SK-N-MC (cell line): ENCODE measurements around the gene CDH23.

Source experiments
- EZH2 ChIP-seq: fragments of 200-600 bp; sonication (generic); IDR thresholded peaks from one replicate; pipeline ENCODE4 v1.6.1; 2017; ENCODE audit warnings: antibody characterized with exemption
- FOXP2 ChIP-seq: optimal IDR thresholded peaks from 2 replicates; pipeline ENCODE3; 2011; ENCODE audit warnings: mild to moderate bottlenecking, moderate library complexity; ENCODE audit not compliant: insufficient read depth; ENCODE audit errors: extremely low read length, control extremely low read depth
- POLR2AphosphoS5 ChIP-seq: IDR thresholded peaks from 2 replicates; pipeline ENCODE4 v1.6.1; 2012; ENCODE audit warnings: mild to moderate bottlenecking, low read depth, low read length, borderline replicate concordance

DNA sequence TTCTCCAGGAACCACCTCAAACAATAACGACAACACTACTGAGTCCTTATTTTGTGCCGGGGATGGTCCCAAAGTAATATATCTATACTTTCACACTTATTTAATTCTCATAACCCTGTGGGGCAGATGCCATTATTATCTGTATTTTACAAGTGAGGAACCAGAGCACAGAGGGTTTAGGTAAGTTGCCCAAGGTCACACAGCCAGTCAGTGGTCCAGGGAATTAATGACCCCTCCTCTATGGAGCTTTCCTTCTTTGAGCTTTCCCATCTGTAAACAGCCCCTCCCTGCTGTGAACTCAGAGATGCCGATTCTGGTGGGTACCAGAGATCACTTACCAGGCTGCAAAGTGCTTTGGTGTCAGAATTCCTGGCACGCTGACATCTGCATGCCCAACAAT lies 217.2 kb downstream of the CDH23 start:
- TF ChIP-seq POLR2AphosphoS5, result no peak
- no peak for TF ChIP-seq FOXP2
- no peak for TF ChIP-seq EZH2
